HepG2 (cell line): ENCODE data around the gene TM4SF20. TPM values are rescaled to one million over a fixed set of nuclear protein-coding genes. Genes with fewer than 3 reads are reported as not detected.

Source experiments
- ARID2 ChIP-seq: sonication (generic); formaldehyde crosslinking; IDR thresholded peaks from 2 replicates; pipeline ENCODE4 v1.8.1; 2022; ENCODE audit warnings: mild to moderate bottlenecking, missing genetic modification reagents, borderline replicate concordance
- EP300 ChIP-seq, 3 experiments: sonication (generic) in 1 of 3; formaldehyde crosslinking in 1 of 3; IDR thresholded peaks; 2 replicates each; pipeline versions ENCODE4 v1.5.1 to v1.6.1; 2011 to 2020; ENCODE audit warnings: low read depth in 2 of 3, low read length in 2 of 3, borderline replicate concordance in 1 of 3, improper control_type of control experiment in 1 of 3, mild to moderate bottlenecking in 1 of 3, missing genetic modification reagents in 1 of 3, moderate library complexity in 1 of 3
- ETV6 ChIP-seq: sonication (generic); formaldehyde crosslinking; conservative IDR thresholded peaks from 2 replicates; pipeline ENCODE4 v1.4.0; 2020; ENCODE audit warnings: missing genetic modification reagents
- FOXC1 ChIP-seq: sonication (generic); formaldehyde crosslinking; IDR thresholded peaks from 2 replicates; pipeline ENCODE4 v1.8.0; 2022; ENCODE audit warnings: mild to moderate bottlenecking, missing genetic modification reagents, borderline replicate concordance
- ISX ChIP-seq: sonication (generic); formaldehyde crosslinking; conservative IDR thresholded peaks from 2 replicates; pipeline ENCODE4 v1.5.0; 2020; ENCODE audit warnings: missing genetic modification reagents
- NFE2L1 ChIP-seq: sonication (generic); formaldehyde crosslinking; IDR thresholded peaks from 2 replicates; pipeline ENCODE4 v1.4.0; 2020; ENCODE audit warnings: missing genetic modification reagents, mild to moderate bottlenecking, borderline replicate concordance
- POLR2AphosphoS5 ChIP-seq: IDR thresholded peaks from 2 replicates; pipeline ENCODE4 v1.6.1; 2012; ENCODE audit warnings: low read depth, low read length
- ZBTB42 ChIP-seq: sonication (generic); formaldehyde crosslinking; IDR thresholded peaks from 2 replicates; pipeline ENCODE4 v1.5.0; 2020; ENCODE audit warnings: mild to moderate bottlenecking, missing genetic modification reagents
- ZKSCAN5 ChIP-seq: sonication (generic); formaldehyde crosslinking; IDR thresholded peaks from 2 replicates; pipeline ENCODE4 v1.5.1; 2020; ENCODE audit warnings: mild to moderate bottlenecking, missing genetic modification reagents
- ZNF546 ChIP-seq: sonication (generic); formaldehyde crosslinking; conservative IDR thresholded peaks from 2 replicates; pipeline ENCODE4 v1.8.1; 2023; ENCODE audit warnings: mild to moderate bottlenecking, missing genetic modification reagents
- ZNF775 ChIP-seq: sonication (generic); formaldehyde crosslinking; IDR thresholded peaks from 2 replicates; pipeline ENCODE4 v1.4.0; 2020; ENCODE audit warnings: missing genetic modification reagents, mild to moderate bottlenecking, moderate library complexity, borderline replicate concordance
- ZNF816 ChIP-seq: sonication (generic); formaldehyde crosslinking; IDR thresholded peaks from 2 replicates; pipeline ENCODE4 v1.8.0; 2022; ENCODE audit warnings: missing genetic modification reagents, mild to moderate bottlenecking, borderline replicate concordance
- ZSCAN12 ChIP-seq: sonication (generic); formaldehyde crosslinking; IDR thresholded peaks from 2 replicates; pipeline ENCODE4 v1.9.0; 2021; ENCODE audit warnings: mild to moderate bottlenecking, missing genetic modification reagents
- ZZZ3 ChIP-seq: sonication (generic); formaldehyde crosslinking; IDR thresholded peaks from 2 replicates; pipeline ENCODE4 v1.4.0; 2020; ENCODE audit warnings: missing genetic modification reagents, mild to moderate bottlenecking, borderline replicate concordance
- polyA plus RNA-seq, 8 experiments: library from polyadenylated mRNA; depleted of rRNA in 3 of 8; stranded (reverse) in 7 of 8; unstranded in 1 of 8; fragments of >200 nt; fragmentation: Illumina TruSeq in 4 of 8; extraction: Trizol in 4 of 8; gene quantifications; 2 replicates each; pipeline versions ENCODE4 v1.2.1 to v1.2.3, GENCODE V29; 2011 to 2016; ENCODE audit warnings: low read depth in 4 of 8, missing spikeins in 1 of 8, mixed read lengths in 1 of 8; ENCODE audit not compliant: insufficient read depth in 1 of 8
- total RNA-seq, 5 experiments: library from RNA; depleted of rRNA; stranded (reverse); fragments of >200 nt; fragmentation: Illumina TruSeq; extraction: Trizol; gene quantifications; 2 replicates each; pipeline ENCODE4 v1.2.3, GENCODE V29; 2016; ENCODE audit warnings: low read depth in 1 of 5
- TF ChIP-seq, protein P1 (sequence below): sonication (generic); formaldehyde crosslinking; IDR thresholded peaks from 2 replicates; pipeline ENCODE4 v1.5.0; 2020; ENCODE audit warnings: missing genetic modification reagents
- TF ChIP-seq, protein P2 (sequence below): sonication (generic); formaldehyde crosslinking; IDR thresholded peaks from 2 replicates; pipeline ENCODE4 v1.4.0; 2020; ENCODE audit warnings: missing genetic modification reagents; ENCODE audit errors: not compliant biosample characterization
- TF ChIP-seq, protein P3 (sequence below): sonication (generic); formaldehyde crosslinking; IDR thresholded peaks from 2 replicates; pipeline ENCODE4 v1.8.1; 2023; ENCODE audit warnings: mild to moderate bottlenecking, moderate library complexity, missing genetic modification reagents
- TF ChIP-seq, protein P4 (sequence below): sonication (generic); formaldehyde crosslinking; IDR thresholded peaks from 2 replicates; pipeline ENCODE4 v1.4.0; 2020; ENCODE audit warnings: missing genetic modification reagents, borderline replicate concordance

Gene TM4SF20
- total and polyA plus RNA-seq, 2 of the 13 experiments (the other 11 are each of a cell fraction or from before 2014, with no cell fraction given): not detected

DNA sequence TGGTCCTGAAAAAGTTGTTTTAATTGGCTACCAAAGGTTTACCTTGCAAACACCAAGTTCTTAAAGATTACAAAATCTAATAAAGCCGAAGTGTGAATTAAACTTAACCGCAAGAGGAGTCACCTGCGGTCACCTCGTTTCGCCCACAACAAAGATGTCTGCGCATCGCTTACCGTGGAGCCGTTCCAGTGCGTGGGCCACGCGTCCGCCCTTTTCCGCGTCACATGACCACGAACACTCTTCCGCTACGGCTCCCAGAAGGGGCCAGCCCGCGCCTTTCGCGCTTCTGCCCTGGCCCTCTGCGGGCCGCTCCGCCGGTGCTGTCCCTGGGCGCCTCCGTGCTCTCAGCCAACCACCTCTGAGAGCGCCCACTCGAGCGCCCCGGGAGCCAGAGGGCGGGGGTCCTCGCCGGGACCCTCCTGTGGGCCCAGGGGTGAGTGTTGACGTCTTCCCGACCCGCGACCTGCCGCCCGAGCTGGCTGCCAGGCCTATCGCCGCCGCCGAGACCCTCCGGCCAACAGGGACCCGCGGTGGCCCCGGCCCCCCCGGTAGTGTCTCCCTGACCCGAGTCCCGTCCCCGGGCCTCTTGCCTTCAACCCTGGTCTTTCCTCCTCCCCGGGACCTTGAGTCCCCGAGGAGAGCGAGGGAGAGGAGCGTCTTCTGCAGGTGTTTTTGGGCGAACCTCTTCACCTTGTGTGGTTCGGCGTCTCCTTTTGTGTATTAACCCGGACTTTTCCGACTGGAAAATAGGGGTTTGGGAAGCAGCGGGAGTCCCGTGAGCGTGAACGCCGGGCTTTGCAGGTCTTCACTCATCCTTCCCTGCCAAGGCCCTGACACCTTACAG lies 53.9 kb downstream of the TM4SF20 start, which contains the start of gene MFF (continued):
- peak in 1 of 2 experiments; percentile 80 for TF ChIP-seq EP300 (IDR thresholded peaks at IDR 0.05; ENCODE audit: low read depth in 2 of 2, low read length in 2 of 2)
- TF ChIP-seq EP300 (CRISPR knock-in tag; IDR thresholded peaks at IDR 0.05; ENCODE audit: borderline replicate concordance): peak; percentile 72
- TF ChIP-seq ZNF816 (CRISPR knock-in tag): no peak; the same call in 1 of the 2 replicates
- TF ChIP-seq, protein P1, sequence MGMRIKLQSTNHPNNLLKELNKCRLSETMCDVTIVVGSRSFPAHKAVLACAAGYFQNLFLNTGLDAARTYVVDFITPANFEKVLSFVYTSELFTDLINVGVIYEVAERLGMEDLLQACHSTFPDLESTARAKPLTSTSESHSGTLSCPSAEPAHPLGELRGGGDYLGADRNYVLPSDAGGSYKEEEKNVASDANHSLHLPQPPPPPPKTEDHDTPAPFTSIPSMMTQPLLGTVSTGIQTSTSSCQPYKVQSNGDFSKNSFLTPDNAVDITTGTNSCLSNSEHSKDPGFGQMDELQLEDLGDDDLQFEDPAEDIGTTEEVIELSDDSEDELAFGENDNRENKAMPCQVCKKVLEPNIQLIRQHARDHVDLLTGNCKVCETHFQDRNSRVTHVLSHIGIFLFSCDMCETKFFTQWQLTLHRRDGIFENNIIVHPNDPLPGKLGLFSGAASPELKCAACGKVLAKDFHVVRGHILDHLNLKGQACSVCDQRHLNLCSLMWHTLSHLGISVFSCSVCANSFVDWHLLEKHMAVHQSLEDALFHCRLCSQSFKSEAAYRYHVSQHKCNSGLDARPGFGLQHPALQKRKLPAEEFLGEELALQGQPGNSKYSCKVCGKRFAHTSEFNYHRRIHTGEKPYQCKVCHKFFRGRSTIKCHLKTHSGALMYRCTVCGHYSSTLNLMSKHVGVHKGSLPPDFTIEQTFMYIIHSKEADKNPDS (CRISPR knock-in tag): peak; percentile 60; the same call in 1 of the 2 replicates
- TF ChIP-seq POLR2AphosphoS5: peak; percentile 77; the same call in 1 of the 2 replicates
- peak; percentile 98 for TF ChIP-seq ZZZ3
- peak; percentile 92; the same call in 1 of the 2 replicates for TF ChIP-seq ZNF546 (CRISPR knock-in tag)
- peak; percentile 59; the same call in 1 of the 2 replicates for TF ChIP-seq NFE2L1
- peak; percentile 93 for TF ChIP-seq ETV6
- peak; percentile 99 for TF ChIP-seq FOXC1 (CRISPR knock-in tag)
- TF ChIP-seq ZKSCAN5 (CRISPR knock-in tag): no peak
- TF ChIP-seq ZSCAN12 (CRISPR knock-in tag): peak; percentile 92; the same call in 1 of the 2 replicates
- TF ChIP-seq, protein P2, sequence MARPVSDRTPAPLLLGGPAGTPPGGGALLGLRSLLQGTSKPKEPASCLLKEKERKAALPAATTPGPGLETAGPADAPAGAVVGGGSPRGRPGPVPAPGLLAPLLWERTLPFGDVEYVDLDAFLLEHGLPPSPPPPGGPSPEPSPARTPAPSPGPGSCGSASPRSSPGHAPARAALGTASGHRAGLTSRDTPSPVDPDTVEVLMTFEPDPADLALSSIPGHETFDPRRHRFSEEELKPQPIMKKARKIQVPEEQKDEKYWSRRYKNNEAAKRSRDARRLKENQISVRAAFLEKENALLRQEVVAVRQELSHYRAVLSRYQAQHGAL (CRISPR knock-in tag): peak; percentile 91
- TF ChIP-seq ISX: 0 out of 2 replicates have a peak, but pooled peaks have one; percentile 27
- TF ChIP-seq, protein P3, sequence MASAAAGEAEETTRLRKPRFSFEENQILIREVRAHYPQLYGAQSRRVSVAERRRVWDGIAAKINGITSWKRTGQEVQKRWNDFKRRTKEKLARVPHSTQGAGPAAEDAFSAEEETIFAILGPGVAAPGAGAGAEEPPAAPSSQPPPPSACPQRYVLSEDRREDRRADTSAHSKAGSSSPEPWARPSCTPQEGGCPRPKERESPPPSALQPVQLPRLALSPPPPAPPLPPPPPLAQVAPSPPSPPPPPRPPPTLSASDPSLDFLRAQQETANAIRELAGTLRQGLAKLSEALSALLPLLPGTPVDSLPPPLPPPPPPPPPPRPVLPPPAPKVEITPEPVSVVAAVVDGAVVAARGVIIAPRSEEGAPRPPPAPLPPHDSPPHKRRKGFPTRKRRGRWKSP (CRISPR knock-in tag): peak; percentile 96
- peak; percentile 97 for TF ChIP-seq ARID2 (CRISPR knock-in tag)
- TF ChIP-seq, protein P4, sequence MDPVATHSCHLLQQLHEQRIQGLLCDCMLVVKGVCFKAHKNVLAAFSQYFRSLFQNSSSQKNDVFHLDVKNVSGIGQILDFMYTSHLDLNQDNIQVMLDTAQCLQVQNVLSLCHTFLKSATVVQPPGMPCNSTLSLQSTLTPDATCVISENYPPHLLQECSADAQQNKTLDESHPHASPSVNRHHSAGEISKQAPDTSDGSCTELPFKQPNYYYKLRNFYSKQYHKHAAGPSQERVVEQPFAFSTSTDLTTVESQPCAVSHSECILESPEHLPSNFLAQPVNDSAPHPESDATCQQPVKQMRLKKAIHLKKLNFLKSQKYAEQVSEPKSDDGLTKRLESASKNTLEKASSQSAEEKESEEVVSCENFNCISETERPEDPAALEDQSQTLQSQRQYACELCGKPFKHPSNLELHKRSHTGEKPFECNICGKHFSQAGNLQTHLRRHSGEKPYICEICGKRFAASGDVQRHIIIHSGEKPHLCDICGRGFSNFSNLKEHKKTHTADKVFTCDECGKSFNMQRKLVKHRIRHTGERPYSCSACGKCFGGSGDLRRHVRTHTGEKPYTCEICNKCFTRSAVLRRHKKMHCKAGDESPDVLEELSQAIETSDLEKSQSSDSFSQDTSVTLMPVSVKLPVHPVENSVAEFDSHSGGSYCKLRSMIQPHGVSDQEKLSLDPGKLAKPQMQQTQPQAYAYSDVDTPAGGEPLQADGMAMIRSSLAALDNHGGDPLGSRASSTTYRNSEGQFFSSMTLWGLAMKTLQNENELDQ (CRISPR knock-in tag): peak; percentile 94
- peak; percentile 54; the same call in 1 of the 2 replicates for TF ChIP-seq ZBTB42 (CRISPR knock-in tag)
- peak; percentile 84; the same call in 1 of the 2 replicates for TF ChIP-seq ZNF775 (CRISPR knock-in tag)
